GM23248 (cell line): ENCODE results near the gene FER. TPM values are rescaled to one million over a fixed set of nuclear protein-coding genes. Genes with fewer than 3 reads are reported as not detected.

Source experiments
- DNase-seq: peaks from one replicate; pipeline ENCODE4 v3.0.0-alpha.2; 2015
- H2AFZ ChIP-seq: fragments of 200-600 bp; sonication (generic); 2 replicates; pipeline ENCODE4 v1.6.1; 2016; ENCODE audit warnings: antibody characterized with exemption
- H3F3A ChIP-seq: fragments of 200-600 bp; sonication (generic); 2 replicates; pipeline ENCODE4 v1.6.1; 2016; ENCODE audit warnings: mild to moderate bottlenecking, antibody characterized with exemption, mixed run types; ENCODE audit not compliant: insufficient read depth
- H3K27ac ChIP-seq: fragments of 200-600 bp; sonication (generic); 2 replicates; pipeline ENCODE4 v1.5.1; 2016; ENCODE audit warnings: mild to moderate bottlenecking
- H3K27me3 ChIP-seq: fragments of 200-600 bp; sonication (generic); replicated peaks from 2 replicates; pipeline ENCODE4 v1.6.1; 2016; ENCODE audit warnings: mild to moderate bottlenecking; ENCODE audit not compliant: insufficient read depth
- H3K36me3 ChIP-seq: fragments of 200-600 bp; sonication (generic); 2 replicates; pipeline ENCODE4 v1.6.1; 2016; ENCODE audit warnings: low read depth, mild to moderate bottlenecking
- H3K4me1 ChIP-seq: fragments of 200-600 bp; sonication (generic); 2 replicates; pipeline ENCODE4 v1.6.1; 2016; ENCODE audit warnings: mild to moderate bottlenecking; ENCODE audit not compliant: insufficient read depth
- H3K4me2 ChIP-seq: fragments of 200-600 bp; sonication (generic); one replicate; pipeline ENCODE4 v1.6.1; 2016; ENCODE audit warnings: mild to moderate bottlenecking; ENCODE audit not compliant: unreplicated experiment
- H3K4me3 ChIP-seq: fragments of 200-600 bp; sonication (generic); 2 replicates; pipeline ENCODE4 v1.5.1; 2016; ENCODE audit warnings: mild to moderate bottlenecking
- H3K79me2 ChIP-seq: fragments of 200-600 bp; sonication (generic); 2 replicates; pipeline ENCODE4 v1.6.1; 2016; ENCODE audit warnings: mild to moderate bottlenecking; ENCODE audit not compliant: insufficient read depth
- H3K9ac ChIP-seq: fragments of 200-600 bp; sonication (generic); 2 replicates; pipeline ENCODE4 v1.6.1; 2016; ENCODE audit warnings: mild to moderate bottlenecking
- H3K9me2 ChIP-seq: fragments of 200-600 bp; sonication (generic); 2 replicates; pipeline ENCODE4 v1.6.1; 2016; ENCODE audit warnings: mixed run types, mild to moderate bottlenecking, moderate library complexity; ENCODE audit not compliant: insufficient read depth
- H3K9me3 ChIP-seq: fragments of 200-600 bp; sonication (generic); one replicate; pipeline ENCODE4 v1.6.1; 2017; ENCODE audit warnings: low read depth
- H4K20me1 ChIP-seq: fragments of 200-600 bp; sonication (generic); 2 replicates; pipeline ENCODE4 v1.6.0; 2016; ENCODE audit not compliant: insufficient read depth
- EZH2 ChIP-seq: fragments of 200-600 bp; sonication (generic); IDR thresholded peaks from 2 replicates; pipeline ENCODE4 v1.6.1; 2018; ENCODE audit warnings: antibody characterized with exemption, mild to moderate bottlenecking; ENCODE audit not compliant: insufficient read depth, poor library complexity, severe bottlenecking
- EZH2phosphoT487 ChIP-seq: fragments of 200-600 bp; sonication (generic); IDR thresholded peaks from 2 replicates; pipeline ENCODE4 v1.6.1; 2018; ENCODE audit warnings: antibody characterized with exemption, moderate library complexity, mild to moderate bottlenecking, low read depth; ENCODE audit not compliant: insufficient read depth
- WGBS, 2 experiments: methylation state at CpG; one replicate each; pipeline ENCODE4 v1.1.6; 2015 to 2017; ENCODE audit warnings: low lambda C conversion rate in 2 of 2, low coverage in 1 of 2; ENCODE audit errors: missing lambda C conversion rate in 2 of 2; 5-methylcytosine and 5-hydroxymethylcytosine counted together
- in situ Hi-C: fragments of 300-500 bp; cut with MboI; formaldehyde crosslinking; loops from 2 replicates; pipeline ENCODE4 v1.15.0; 2020
- polyA plus RNA-seq: library from polyadenylated mRNA; unstranded; fragments of >200 nt; fragmentation: Nextera tagmentation; extraction: Ambion mirVana; gene quantifications from 2 replicates; pipeline ENCODE4 v1.2.1, GENCODE V29; 2016
- total RNA-seq: library from RNA; depleted of rRNA; stranded (reverse); fragments of >200 nt; shearing (Covaris generic); gene quantifications from 2 replicates; pipeline ENCODE4 v1.2.3, GENCODE V29; 2014

FER gene
- total and polyA plus RNA-seq, 2 experiments from 2014 or later: 16.6 to 24.9 TPM

GRCh38 chr5:109053995-109054417 lies 306.3 kb downstream of the FER start:
- no peak overlapping the region for H3K9ac ChIP-seq
- no peak overlapping the region for H2AFZ ChIP-seq
- peaks cover 17% of the 10 kb centered on the region for H3K4me1 ChIP-seq
- H3K9me3 ChIP-seq: no peaks in the 10 kb centered on the region
- H3K27ac ChIP-seq: no peak overlapping the region
- no peak overlapping the region for H3K4me3 ChIP-seq
- TF ChIP-seq EZH2: no peak
- no peak for TF ChIP-seq EZH2phosphoT487
- H4K20me1 ChIP-seq: no peaks in the 10 kb centered on the region
- H3K9me2 ChIP-seq: no peaks in the 10 kb centered on the region
- DNase-seq: peak; percentile 28
- no peaks in the 10 kb centered on the region for H3K27me3 ChIP-seq
- H3K4me2 ChIP-seq: no peak overlapping the region
- H3F3A ChIP-seq: 0 out of 2 replicates have a peak, but pooled peaks cover 8% of the 10 kb centered on the region
- H3K79me2 ChIP-seq: no peaks in the 10 kb centered on the region
- in situ Hi-C loops: no loop called here
- 55 to 61% methylated on average over 4 of the region's 4 CpGs for WGBS, 2 experiments
- no peaks in the 10 kb centered on the region for H3K36me3 ChIP-seq

- TF ChIP-seq EZH2 (no peak), EZH2phosphoT487 (no peak)
- Histone ChIP-seq H3K4me1 (peaks cover 18% of the 10 kb centered on the region), H2AFZ (no peak overlapping the region), H3K9ac (no peak overlapping the region), H3K79me2 (no peaks in the 10 kb centered on the region), H3K4me3 (no peak overlapping the region), H3K27ac (no peak overlapping the region), H3K27me3 (no peaks in the 10 kb centered on the region), H3K9me2 (no peaks in the 10 kb centered on the region), H3K4me2 (no peak overlapping the region), H4K20me1 (no peaks in the 10 kb centered on the region), H3K9me3 (no peaks in the 10 kb centered on the region), H3K36me3 (no peaks in the 10 kb centered on the region), H3F3A (peaks cover 22% of the 10 kb centered on the region)
- DNase-seq: no peak
- 75 to 80% methylated on average over 7 of the region's 7 CpGs for WGBS, 2 experiments
- in situ Hi-C loops: no loop called here
Measured at GRCh38 chr5:109060378-109061025, 312.8 kb downstream of the FER start.

- no peak for TF ChIP-seq EZH2
- TF ChIP-seq EZH2phosphoT487: no peak
Measured at GRCh38 chr5:109062664-109063063, 315.0 kb downstream of the FER start.

GRCh38 chr5:109063223-109063622 lies 315.5 kb downstream of the FER start:
- Histone ChIP-seq H3K9me2 (no peaks in the 10 kb centered on the region), H3K27ac (peak overlapping the region; percentile 57), H3F3A (peaks cover 22% of the 10 kb centered on the region), H2AFZ (no peak overlapping the region), H3K36me3 (no peaks in the 10 kb centered on the region), H3K79me2 (no peaks in the 10 kb centered on the region), H4K20me1 (no peaks in the 10 kb centered on the region), H3K4me2 (peak overlapping the region; percentile 42), H3K4me3 (peak overlapping the region; percentile 23; the same call in 1 of the 2 replicates), H3K9me3 (no peaks in the 10 kb centered on the region), H3K4me1 (peaks cover 18% of the 10 kb centered on the region), H3K9ac (peak overlapping the region; percentile 15; the same call in 1 of the 2 replicates), H3K27me3 (no peaks in the 10 kb centered on the region)
- no peak for TF ChIP-seq EZH2
- TF ChIP-seq EZH2phosphoT487: no peak
- peak; percentile 74 for DNase-seq
- WGBS, 2 experiments: 13 to 15% methylated on average over 1 of the region's 1 CpG
- in situ Hi-C loops: no loop called here

More at GRCh38 chr5:109062664-109063063, 315.0 kb downstream of the FER start:
- no peaks in the 10 kb centered on the region for H3K79me2 ChIP-seq
- no peaks in the 10 kb centered on the region for H3K9me2 ChIP-seq
- no peaks in the 10 kb centered on the region for H3K27me3 ChIP-seq
- H3K9me3 ChIP-seq: no peaks in the 10 kb centered on the region
- peak overlapping the region; percentile 15; the same call in 1 of the 2 replicates for H3K9ac ChIP-seq
- H3F3A ChIP-seq: peaks cover 22% of the 10 kb centered on the region
- H3K27ac ChIP-seq: peak overlapping the region; percentile 57
- no peak overlapping the region for H2AFZ ChIP-seq
- peak overlapping the region; percentile 23; the same call in 1 of the 2 replicates for H3K4me3 ChIP-seq
- H3K4me1 ChIP-seq: peaks cover 18% of the 10 kb centered on the region
- in situ Hi-C loops: no loop called here
- DNase-seq: peak; percentile 64
- WGBS, 2 experiments: 0 to 2% methylated on average over 1 of the region's 1 CpG
- H4K20me1 ChIP-seq: no peaks in the 10 kb centered on the region
- H3K4me2 ChIP-seq: peak overlapping the region; percentile 42
- H3K36me3 ChIP-seq: no peaks in the 10 kb centered on the region
